H1 (cell line): Measurements from ENCODE around the gene INPP4A. TPM values are rescaled to one million over a fixed set of nuclear protein-coding genes. Genes with fewer than 3 reads are reported as not detected.

ENCODE experiments used
- CTCF ChIA-PET: fragments of 300-600 bp; sonication (Branson Sonifier 250); formaldehyde crosslinking; loops from one replicate; lab custom pipeline; 2021; ENCODE audit not compliant: partially characterized antibody; lab: Charles Lee
- POLR2A ChIA-PET: fragments of 300-600 bp; sonication (Branson Sonifier 250); formaldehyde crosslinking; loops from one replicate; lab custom pipeline; 2021; ENCODE audit warnings: inconsistent platforms; ENCODE audit not compliant: partially characterized antibody; lab: Charles Lee
- DNase-seq, 2 experiments: peaks; one replicate each; pipeline versions ENCODE4 v3.0.0 to v3.0.0-alpha.2; 2010 to 2022; ENCODE audit warnings: low spot score in 2 of 2, low read depth in 1 of 2, mixed read lengths in 1 of 2
- FAIRE-seq: peaks from 2 replicates; lab custom pipeline; 2011; peaks lifted over from hg19 to GRCh38; lab: Jason Lieb, UNC
- H2AFZ ChIP-seq: 2 replicates; pipeline ENCODE4 v1.8.1; 2012; ENCODE audit warnings: low read length, inconsistent platforms
- H2AK5ac ChIP-seq: 2 replicates; pipeline ENCODE4 v1.6.1; 2013; ENCODE audit warnings: low read depth, low read length
- H2BK120ac ChIP-seq: replicated peaks from 2 replicates; pipeline ENCODE3; 2013; ENCODE audit warnings: low read depth, low read length, inconsistent platforms
- H2BK12ac ChIP-seq: 2 replicates; pipeline ENCODE4 v1.6.1; 2013; ENCODE audit warnings: low read depth, low read length
- H2BK15ac ChIP-seq: 2 replicates; pipeline ENCODE4 v1.6.1; 2013; ENCODE audit warnings: low read length
- H2BK20ac ChIP-seq: 2 replicates; pipeline ENCODE4 v1.6.1; 2013; ENCODE audit warnings: low read length
- H2BK5ac ChIP-seq: 2 replicates; pipeline ENCODE4 v1.6.1; 2013; ENCODE audit warnings: low read depth, low read length
- H3K14ac ChIP-seq: 2 replicates; pipeline ENCODE4 v1.6.1; 2013; ENCODE audit warnings: inconsistent platforms; ENCODE audit not compliant: insufficient read length
- H3K18ac ChIP-seq: 2 replicates; pipeline ENCODE4 v1.6.1; 2013; ENCODE audit warnings: low read length; ENCODE audit errors: extremely low read depth
- H3K23ac ChIP-seq: 2 replicates; pipeline ENCODE4 v1.6.1; 2013; ENCODE audit warnings: inconsistent platforms; ENCODE audit not compliant: insufficient read length
- H3K23me2 ChIP-seq: 2 replicates; pipeline ENCODE4 v1.6.1; 2013; ENCODE audit warnings: low read depth, low read length
- H3K27ac ChIP-seq: 2 replicates; pipeline ENCODE4 v1.6.1; 2011; ENCODE audit warnings: low read depth, low read length, inconsistent platforms
- H3K27me3 ChIP-seq, 4 experiments: replicated peaks in 1 of 4; 1 replicate in 1 of 4; 2 replicates in 3 of 4; pipeline versions ENCODE4 v1.6.1 to v1.8.1; 2011 to 2013; ENCODE audit warnings: low read length in 3 of 4, mild to moderate bottlenecking in 3 of 4, inconsistent platforms in 2 of 4, mixed read lengths in 2 of 4, moderate library complexity in 1 of 4; ENCODE audit not compliant: control insufficient read depth in 3 of 4, insufficient read depth in 3 of 4; ENCODE audit errors: extremely low read depth in 1 of 4
- H3K36me3 ChIP-seq, 4 experiments: 2 replicates each; pipeline versions ENCODE4 v1.6.1 to v1.8.1; 2011 to 2013; ENCODE audit warnings: mild to moderate bottlenecking in 4 of 4, low read length in 3 of 4, moderate library complexity in 2 of 4, control low read depth in 1 of 4, inconsistent platforms in 1 of 4; ENCODE audit not compliant: insufficient read depth in 4 of 4, control insufficient read depth in 2 of 4
- H3K4ac ChIP-seq: replicated peaks from 2 replicates; pipeline ENCODE3; 2013; ENCODE audit warnings: low read length, low read depth, mixed read lengths, inconsistent platforms; ENCODE audit not compliant: insufficient read length
- H3K4me1 ChIP-seq, 4 experiments: replicated peaks in 1 of 4; 1 replicate in 1 of 4; 2 replicates in 3 of 4; pipeline versions ENCODE4 v1.6.1 to v1.8.1; 2011 to 2013; ENCODE audit warnings: low read length in 3 of 4, inconsistent platforms in 2 of 4, mixed read lengths in 1 of 4; ENCODE audit not compliant: insufficient read depth in 4 of 4, control insufficient read depth in 3 of 4
- H3K4me2 ChIP-seq, 2 experiments: 2 replicates each; pipeline versions ENCODE4 v1.6.1 to v1.8.1; 2011 to 2013; ENCODE audit warnings: low read depth in 2 of 2, low read length in 2 of 2, control low read depth in 1 of 2, inconsistent platforms in 1 of 2, mild to moderate bottlenecking in 1 of 2; ENCODE audit not compliant: insufficient read depth in 1 of 2
- H3K4me3 ChIP-seq, 4 experiments: fragments of 200-600, 300-600 bp in 1 of 4; sonication (generic), shearing (Covaris generic), sonication (Bioruptor Twin) in 1 of 4; 2 replicates each; pipeline versions ENCODE4 v1.5.1 to v1.8.1; 2011 to 2016; ENCODE audit warnings: low read length in 4 of 4, low read depth in 3 of 4, control low read depth in 2 of 4, inconsistent platforms in 2 of 4, mild to moderate bottlenecking in 2 of 4, mixed read lengths in 1 of 4, moderate library complexity in 1 of 4; ENCODE audit not compliant: insufficient read depth in 2 of 4; ENCODE audit errors: extremely low read depth in 1 of 4
- H3K56ac ChIP-seq: replicated peaks from 2 replicates; pipeline ENCODE3; 2013; ENCODE audit warnings: low read depth, mild to moderate bottlenecking, mixed read lengths, low read length, inconsistent platforms; ENCODE audit not compliant: insufficient read length
- H3K79me1 ChIP-seq: 2 replicates; pipeline ENCODE4 v1.6.1; 2013; ENCODE audit warnings: low read depth, low read length, control low read depth
- H3K79me2 ChIP-seq, 2 experiments: 2 replicates each; pipeline versions ENCODE4 v1.6.1 to v1.8.1; 2012 to 2013; ENCODE audit warnings: low read length in 2 of 2, mild to moderate bottlenecking in 2 of 2, inconsistent platforms in 1 of 2; ENCODE audit not compliant: insufficient read depth in 2 of 2, control insufficient read depth in 1 of 2
- H3K9ac ChIP-seq, 4 experiments: replicated peaks in 1 of 4; 1 replicate in 1 of 4; 2 replicates in 3 of 4; pipeline versions ENCODE4 v1.6.1 to v1.8.1; 2011 to 2013; ENCODE audit warnings: low read depth in 3 of 4, low read length in 3 of 4, control low read depth in 2 of 4, mild to moderate bottlenecking in 2 of 4, moderate library complexity in 2 of 4, inconsistent platforms in 1 of 4; ENCODE audit errors: extremely low read depth in 1 of 4
- H3K9me3 ChIP-seq, 2 experiments: 2 replicates each; pipeline versions ENCODE4 v1.6.1 to v1.8.1; 2012 to 2013; ENCODE audit warnings: mild to moderate bottlenecking in 2 of 2, moderate library complexity in 2 of 2, control low read depth in 1 of 2, inconsistent platforms in 1 of 2, low read depth in 1 of 2, low read length in 1 of 2, mixed read lengths in 1 of 2; ENCODE audit not compliant: insufficient read depth in 2 of 2
- H4K20me1 ChIP-seq, 2 experiments: replicated peaks in 1 of 2; 2 replicates each; pipeline versions ENCODE3 to v1.8.1; 2011 to 2013; ENCODE audit warnings: inconsistent platforms in 2 of 2, low read length in 2 of 2, mild to moderate bottlenecking in 1 of 2; ENCODE audit not compliant: insufficient read depth in 2 of 2, control insufficient read depth in 1 of 2
- H4K5ac ChIP-seq: 2 replicates; pipeline ENCODE4 v1.6.1; 2013; ENCODE audit warnings: low read length, low read depth, mixed read lengths, inconsistent platforms; ENCODE audit not compliant: insufficient read length
- H4K8ac ChIP-seq: 2 replicates; pipeline ENCODE4 v1.8.0; 2013; ENCODE audit warnings: mild to moderate bottlenecking, moderate library complexity, low read length, inconsistent platforms; ENCODE audit not compliant: insufficient read depth; ENCODE audit errors: extremely low read depth
- H4K91ac ChIP-seq: replicated peaks from 2 replicates; pipeline ENCODE3; 2013; ENCODE audit warnings: low read length, mixed read lengths, inconsistent platforms; ENCODE audit not compliant: insufficient read length
- CREB1 ChIP-seq: IDR thresholded peaks from 2 replicates; pipeline ENCODE4 v1.6.1; 2012; ENCODE audit warnings: inconsistent platforms
- EZH2 ChIP-seq: fragments of 200-600 bp; sonication (generic); IDR thresholded peaks from 2 replicates; pipeline ENCODE4 v1.7.1; 2012; ENCODE audit warnings: low read depth, mild to moderate bottlenecking, moderate library complexity, low read length, inconsistent platforms; ENCODE audit not compliant: severe bottlenecking
- GABPA ChIP-seq: IDR thresholded peaks from 2 replicates; pipeline ENCODE4 v1.6.1; 2011; ENCODE audit warnings: mild to moderate bottlenecking, low read length, moderate library complexity, borderline replicate concordance; ENCODE audit not compliant: insufficient read depth
- HDAC6 ChIP-seq: IDR thresholded peaks from one replicate; pipeline ENCODE4 v1.7.1; 2012; ENCODE audit warnings: low read depth, mild to moderate bottlenecking, inconsistent platforms, low read length, moderate library complexity
- POLR2A ChIP-seq, 2 experiments: IDR thresholded peaks; 1 replicate in 1 of 2; 2 replicates in 1 of 2; pipeline ENCODE4 v1.6.1; 2011; ENCODE audit warnings: low read depth in 2 of 2, low read length in 2 of 2, mild to moderate bottlenecking in 2 of 2; ENCODE audit errors: control extremely low read depth in 1 of 2
- RXRA ChIP-seq: IDR thresholded peaks from 2 replicates; pipeline ENCODE4 v1.6.1; 2011; ENCODE audit warnings: low read depth, mild to moderate bottlenecking, low read length, moderate library complexity; ENCODE audit not compliant: insufficient read depth
- YY1 ChIP-seq: IDR thresholded peaks from 2 replicates; pipeline ENCODE4 v1.6.1; 2011; ENCODE audit warnings: low read depth, mild to moderate bottlenecking, low read length
- WGBS, 2 experiments: shearing (Covaris generic) in 1 of 2; methylation state at CpG; one replicate each; pipeline versions ENCODE4 v1.1.6 to v1.1.7; 2013 to 2015; ENCODE audit warnings: low lambda C conversion rate in 2 of 2, mixed read lengths in 2 of 2, inconsistent platforms in 1 of 2, low coverage in 1 of 2, missing lambda C conversion rate in 1 of 2; ENCODE audit not compliant: insufficient replicate concordance in 2 of 2, insufficient coverage in 1 of 2, insufficient read length in 1 of 2; ENCODE audit errors: extremely low coverage in 1 of 2, missing lambda C conversion rate in 1 of 2; 5-methylcytosine and 5-hydroxymethylcytosine counted together
- polyA plus RNA-seq, 7 experiments: library from polyadenylated mRNA; depleted of rRNA in 3 of 7; stranded (reverse) in 5 of 7; unstranded in 2 of 7; fragments of >200 nt in 5 of 7; fragments of 200-250 nt in 2 of 7; gene quantifications; 1 replicate in 5 of 7; 2 replicates in 1 of 7; 4 replicates in 1 of 7; pipeline versions ENCODE4 v1.2.1 to v1.2.3, GENCODE V29; 2011 to 2013; ENCODE audit warnings: missing spikeins in 2 of 7, mixed read lengths in 2 of 7
- total RNA-seq: library from RNA; stranded (reverse); fragmentation: NEBNext Ultra II Directional; extraction: Animal tissue kit (Norgen Biotek cat#: 25700); gene quantifications from 2 replicates; pipeline ENCODE4 v1.2.1, GENCODE V29; 2021

The INPP4A gene
- total and polyA plus RNA-seq, 2 of the 8 experiments (the other 6 are each of a cell fraction or from before 2014, with no cell fraction given), result 25.6 to 34.3 TPM

DNA sequence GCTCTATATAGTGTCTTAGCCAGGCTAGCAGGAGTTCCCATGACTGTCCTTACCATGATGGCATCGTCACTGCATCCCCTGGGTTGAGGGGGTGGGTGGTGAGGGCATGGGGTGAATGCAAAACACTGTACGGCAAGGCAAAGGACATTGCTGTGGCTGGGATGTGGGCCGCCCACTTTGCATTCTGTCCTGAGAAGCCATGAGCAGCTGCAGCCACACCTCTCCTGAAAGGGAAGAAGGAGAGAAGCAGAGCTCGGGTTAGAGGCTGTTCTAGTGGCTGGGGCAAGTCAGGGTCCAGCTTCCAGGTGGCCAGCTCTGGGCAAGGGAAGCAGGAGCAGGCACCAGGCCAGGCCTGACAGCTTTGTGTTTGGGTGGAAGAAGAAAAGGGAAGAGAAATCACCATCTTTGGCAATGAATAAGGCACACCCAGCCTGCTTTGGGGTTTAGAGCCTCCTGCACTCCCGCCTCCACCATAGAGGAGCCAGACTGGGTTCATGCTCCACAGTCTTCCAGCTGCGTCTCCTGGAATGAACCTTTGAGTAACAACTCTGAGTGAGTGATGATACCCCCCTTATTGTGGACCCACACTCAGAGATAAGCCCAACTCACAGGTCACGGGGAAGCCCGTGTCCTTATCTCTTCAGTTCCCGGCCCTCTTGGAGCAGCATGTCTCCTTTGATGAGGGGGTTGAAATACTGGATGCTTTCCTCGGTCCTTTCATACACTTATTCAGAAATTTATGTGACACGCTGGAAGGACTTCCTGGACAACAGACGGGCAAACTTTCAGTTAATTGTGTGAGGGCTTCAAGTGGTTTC is 63.4 kb downstream of the INPP4A start:
- Histone ChIP-seq H3K27ac (no peak overlapping the region), H3K4ac (no peak overlapping the region), H4K8ac (peak overlapping the region; percentile 45; the same call in 1 of the 2 replicates), H3K56ac (no peak overlapping the region), H3K4me1 (peaks cover 0 to 4% (median 0%) of the 10 kb centered on the region in 4 experiments; a peak in 2 of 7 replicates), H2AK5ac (no peak overlapping the region), H2BK5ac (no peak overlapping the region), H2BK120ac (no peak overlapping the region), H3K36me3 (no peaks in the 10 kb centered on the region; a peak in 1 of 8 replicates), H3K4me3 (no peak overlapping the region), H3K14ac (no peak overlapping the region), H3K79me1 (peaks cover 8% of the 10 kb centered on the region), H4K5ac (no peak overlapping the region), H2AFZ (no peak overlapping the region), H4K91ac (no peak overlapping the region), H3K4me2 (no peak overlapping the region), H3K27me3 (no peaks in the 10 kb centered on the region), H2BK15ac (no peak overlapping the region), H2BK20ac (no peak overlapping the region), H3K18ac (no peak overlapping the region), H3K9ac (no peak overlapping the region), H3K9me3 (no peaks in the 10 kb centered on the region), H3K23me2 (peaks cover 2% of the 10 kb centered on the region; the same call in 1 of the 2 replicates), H3K23ac (no peak overlapping the region), H2BK12ac (no peak overlapping the region), H3K79me2 (peaks cover 0 to 43% of the 10 kb centered on the region in 2 experiments; a peak in 2 of 4 replicates), H4K20me1 (peaks cover 2 to 10% of the 10 kb centered on the region in 2 experiments)
- ChIA-PET POLR2A (interaction anchor here (0.8 kb wide), 1 partner anchor 43 kb away, joined by 3 read pairs; no protein-coding TSS in a partner anchor), CTCF (interaction anchor here (1.2 to 2.5 kb wide), 3 partner anchors 9 to 20 kb away, joined by 4 to 11 read pairs (median 4); no protein-coding TSS in a partner anchor)
- WGBS, 2 experiments, result 89% methylated on average over 12 of the region's 12 CpGs; no CpG with 5 or more reads in 1 of the 2 experiments
- FAIRE-seq, result no peak
- TF ChIP-seq CREB1 (no peak), RXRA (no peak), POLR2A (IDR thresholded peaks at IDR 0.05; ENCODE audit: control extremely low read depth in 1 of 2, low read depth in 2 of 2, low read length in 2 of 2) (no peak), EZH2 (no peak), GABPA (no peak), YY1 (no peak), HDAC6 (no peak)
- no peak for DNase-seq
